Nucleus accumbens (tissue), 56 donors: ENCODE results near the gene MAMDC2.
"Not testable (repeated sequence)": the region's sequence is repeated elsewhere in the genome, so short reads cannot be mapped to it uniquely, and the experiment has no call there.

ENCODE experiments used
- DNase-seq, 56 donors: peaks; one replicate each; lab custom pipeline; 2025; lab: John Stamatoyannopoulos, UW

The MAMDC2 gene

GRCh38 chr9:70168521-70168920, 124.9 kb downstream of the MAMDC2 start:
- no peak for DNase-seq

- DNase-seq = no peak
These were observed 125.6 kb downstream of the MAMDC2 start for GRCh38 chr9:70169222-70169621.

GRCh38 chr9:70170151-70170790, 126.6 kb downstream of the MAMDC2 start:
- no peak for DNase-seq

- DNase-seq = no peak
These were observed 128.9 kb downstream of the MAMDC2 start for GRCh38 chr9:70172532-70172931.

- DNase-seq = peak in 1 of 56 donors; percentile 1
These were observed 133.5 kb downstream of the MAMDC2 start for GRCh38 chr9:70177121-70177520.

- DNase-seq = no peak
These were observed 149.1 kb downstream of the MAMDC2 start for GRCh38 chr9:70192707-70193106.

GRCh38 chr9:70195456-70195855, 151.8 kb downstream of the MAMDC2 start:
- DNase-seq = no peak

GRCh38 chr9:70197216-70198044, 153.8 kb downstream of the MAMDC2 start:
- no peak for DNase-seq

GRCh38 chr9:70204743-70205142, 161.1 kb downstream of the MAMDC2 start:
- not testable (repeated sequence) for DNase-seq

GRCh38 chr9:70205366-70206020, 161.8 kb downstream of the MAMDC2 start:
- DNase-seq = no peak

GRCh38 chr9:70217029-70217428, 173.4 kb downstream of the MAMDC2 start:
- DNase-seq = no peak

- no peak for DNase-seq
These were observed 175.1 kb downstream of the MAMDC2 start for GRCh38 chr9:70218767-70219166.

- DNase-seq = no peak
These were observed 176.6 kb downstream of the MAMDC2 start for GRCh38 chr9:70220216-70220615.

GRCh38 chr9:70222354-70222753, 178.7 kb downstream of the MAMDC2 start:
- DNase-seq = no peak

- DNase-seq = no peak
These were observed 184.5 kb downstream of the MAMDC2 start for GRCh38 chr9:70228118-70228517.

GRCh38 chr9:70228611-70229010, 185.0 kb downstream of the MAMDC2 start:
- DNase-seq = no peak

GRCh38 chr9:70229026-70229425, 185.4 kb downstream of the MAMDC2 start:
- peak in 1 of 56 donors; percentile 3 for DNase-seq

- DNase-seq = no peak
These were observed 185.9 kb downstream of the MAMDC2 start for GRCh38 chr9:70229579-70229978.

- no peak for DNase-seq
These were observed 188.8 kb downstream of the MAMDC2 start for GRCh38 chr9:70232476-70232875.

- not testable (repeated sequence) for DNase-seq
These were observed 190.6 kb downstream of the MAMDC2 start for GRCh38 chr9:70234208-70234607.

- DNase-seq = not testable (repeated sequence)
These were observed 202.3 kb downstream of the MAMDC2 start for GRCh38 chr9:70245952-70246351.
